SW480 (cell line): Measurements from ENCODE around the gene LDLRAD4.

Experiments used
- DNase-seq: peaks from one replicate; pipeline ENCODE4 v3.0.0-alpha.2; 2016; ENCODE audit warnings: low spot score

LDLRAD4 gene

DNA sequence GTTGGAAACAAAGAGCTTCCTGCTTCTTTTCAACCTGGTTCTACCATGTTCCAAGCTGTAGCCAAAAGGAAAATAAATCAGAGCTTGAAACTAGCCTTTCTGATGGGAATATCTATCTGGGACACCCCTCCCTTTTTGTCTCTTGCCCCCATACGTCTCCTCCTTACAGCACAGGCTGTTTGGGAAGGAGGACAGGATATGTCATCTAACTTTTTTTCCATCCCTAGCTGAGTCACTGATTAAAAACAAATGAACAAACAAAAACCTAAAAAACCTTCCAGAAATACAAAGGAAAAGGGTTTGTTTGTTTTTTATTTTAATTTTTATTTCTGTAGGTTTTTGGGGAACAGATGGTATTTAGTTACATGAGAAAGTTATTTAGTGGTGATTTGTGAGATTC is 356.2 kb downstream of the LDLRAD4 start:
- DNase-seq: no peak

DNA sequence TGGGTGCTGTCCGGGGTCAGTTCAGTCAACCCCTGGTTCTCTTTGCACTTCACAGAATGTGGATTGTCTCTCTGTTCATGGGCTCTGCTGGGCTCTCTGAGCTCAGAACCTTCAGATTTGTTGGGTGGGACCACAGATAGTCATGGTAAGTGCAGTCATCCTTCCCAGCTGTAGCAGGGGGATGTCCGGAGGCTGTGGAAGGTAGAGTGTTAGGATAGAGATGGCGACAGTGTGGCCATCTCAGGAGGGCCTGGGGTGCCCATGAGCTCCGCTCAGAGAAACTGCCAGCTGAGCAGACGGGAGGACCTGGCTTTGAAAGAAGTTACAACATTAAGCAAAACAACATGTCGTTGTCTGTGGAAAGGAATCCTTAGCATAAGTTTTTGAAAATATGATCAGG is 358.0 kb downstream of the LDLRAD4 start:
- no peak for DNase-seq

DNA sequence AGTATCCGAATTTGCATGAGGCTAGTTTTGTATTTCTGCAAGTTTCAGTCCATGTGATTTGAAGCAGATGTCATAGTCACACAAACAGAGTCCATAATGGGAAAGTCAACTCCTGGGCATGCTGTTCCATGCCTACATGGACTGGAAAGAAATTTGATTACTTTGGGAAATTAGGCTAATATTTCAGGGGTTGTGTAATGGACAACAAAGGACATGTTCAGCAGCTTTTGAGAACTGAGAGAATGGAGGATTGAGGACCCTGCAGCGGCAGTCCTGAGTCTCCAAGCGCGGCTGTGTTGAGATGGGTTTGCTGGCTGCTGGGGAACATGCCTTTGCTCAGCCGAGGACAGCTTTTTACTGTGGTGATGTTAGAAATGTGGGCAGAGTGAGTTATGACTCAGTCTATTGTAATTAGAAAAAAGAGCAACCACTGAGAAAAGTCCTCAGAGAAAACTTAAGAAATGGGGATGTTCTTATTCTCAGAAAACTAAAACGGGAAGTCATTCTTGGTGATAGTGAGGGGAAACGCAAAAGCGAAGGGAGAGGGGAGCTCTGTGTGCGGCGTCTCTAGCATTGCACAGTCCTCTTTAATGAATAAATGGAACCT is 358.6 kb downstream of the LDLRAD4 start:
- no peak for DNase-seq

DNA sequence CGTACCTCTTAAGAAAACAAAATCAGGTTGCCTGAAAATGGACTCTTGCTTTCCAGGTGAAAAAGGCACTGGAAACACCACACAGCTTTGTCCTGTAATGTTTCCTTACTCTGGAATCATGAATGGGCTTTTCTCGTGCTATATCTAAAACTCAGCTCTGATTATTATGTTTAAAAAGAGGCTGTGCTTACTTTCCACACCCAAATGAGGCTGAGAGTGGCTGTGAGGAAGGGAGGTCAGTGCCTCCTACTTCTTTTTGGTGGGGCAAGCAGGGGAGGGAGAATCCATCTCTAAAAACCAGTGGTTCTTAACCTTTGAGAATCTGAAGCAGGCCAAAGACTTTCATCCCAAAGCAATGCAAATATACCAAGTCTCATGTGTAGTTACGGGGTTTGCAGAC is 359.2 kb downstream of the LDLRAD4 start:
- no peak for DNase-seq

DNA sequence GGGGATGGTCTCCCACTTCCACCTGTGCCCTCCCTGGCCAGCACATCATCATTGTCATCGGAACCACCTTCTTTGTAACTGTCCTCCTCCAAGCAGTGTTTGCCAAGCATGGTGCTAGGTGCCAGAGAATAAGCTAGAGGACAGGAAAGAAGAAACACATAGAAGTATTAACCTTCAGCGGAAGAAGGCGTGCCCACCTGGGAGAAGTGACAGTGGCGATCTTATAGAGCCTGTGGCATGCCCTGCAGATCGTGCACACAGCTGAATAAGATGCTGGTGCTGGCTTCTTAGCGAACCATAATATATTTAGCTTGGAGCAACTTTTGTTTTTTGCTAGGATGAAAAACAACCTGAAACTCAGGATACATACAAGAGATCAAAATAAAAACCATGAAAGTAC is 359.8 kb downstream of the LDLRAD4 start:
- no peak for DNase-seq

DNA sequence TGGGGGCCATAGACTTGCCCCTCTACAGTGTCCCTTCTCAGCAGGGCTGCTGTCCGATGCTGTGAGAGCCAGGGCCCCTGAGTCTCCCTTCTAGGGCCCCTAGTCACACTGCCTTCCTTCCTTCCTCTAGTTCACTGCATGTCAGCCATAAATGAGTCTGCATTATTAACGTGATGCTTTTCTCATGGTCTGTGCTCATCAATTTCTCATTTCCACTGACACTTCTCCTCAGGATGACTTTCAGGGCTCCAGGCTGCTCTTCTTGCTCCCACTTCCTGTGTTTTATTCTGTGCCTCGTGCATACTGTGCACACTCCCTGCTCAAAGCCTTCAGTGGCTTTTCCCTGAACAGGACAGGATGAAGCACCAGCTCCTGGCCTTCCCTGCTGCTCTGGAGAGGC is 361.3 kb downstream of the LDLRAD4 start:
- no peak for DNase-seq

DNA sequence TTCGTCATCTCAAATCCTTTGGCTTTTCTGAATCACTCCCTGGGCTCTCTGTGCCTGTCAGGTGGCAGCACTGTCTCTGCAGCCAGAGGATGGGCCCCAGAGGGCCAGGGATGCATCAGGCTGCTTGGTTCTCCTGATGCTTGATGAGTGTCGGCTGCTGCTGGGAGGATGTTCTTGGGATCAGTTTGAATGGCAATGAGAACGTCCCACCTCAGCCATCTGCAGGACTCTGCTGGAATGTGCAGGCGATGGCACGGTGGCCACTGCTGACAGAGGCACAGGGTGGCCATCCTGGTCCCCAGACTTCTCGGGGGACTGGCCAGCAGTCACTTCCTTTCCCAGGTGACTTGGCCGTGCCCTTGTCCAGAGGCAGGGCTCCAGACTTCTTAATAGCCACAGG is 361.8 kb downstream of the LDLRAD4 start:
- DNase-seq: no peak

DNA sequence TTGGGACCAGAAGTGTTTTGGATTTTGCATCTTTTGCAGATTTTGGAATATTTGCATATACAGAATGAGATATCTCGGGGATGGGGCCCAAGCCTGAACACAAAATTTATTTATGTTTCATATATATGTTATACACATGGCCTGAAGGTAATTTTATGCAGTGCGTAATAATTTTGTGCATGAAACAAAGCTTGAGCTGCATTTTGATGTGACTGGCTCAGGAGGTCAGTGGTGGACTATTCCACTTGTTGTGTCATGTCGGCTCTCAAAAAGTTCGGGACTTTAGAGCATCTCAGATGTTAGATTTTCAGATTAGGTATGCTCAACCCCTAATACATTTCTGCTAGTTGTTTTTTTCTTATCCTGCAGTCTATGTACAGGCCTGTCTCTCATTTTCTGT is 362.4 kb downstream of the LDLRAD4 start:
- DNase-seq: no peak

DNA sequence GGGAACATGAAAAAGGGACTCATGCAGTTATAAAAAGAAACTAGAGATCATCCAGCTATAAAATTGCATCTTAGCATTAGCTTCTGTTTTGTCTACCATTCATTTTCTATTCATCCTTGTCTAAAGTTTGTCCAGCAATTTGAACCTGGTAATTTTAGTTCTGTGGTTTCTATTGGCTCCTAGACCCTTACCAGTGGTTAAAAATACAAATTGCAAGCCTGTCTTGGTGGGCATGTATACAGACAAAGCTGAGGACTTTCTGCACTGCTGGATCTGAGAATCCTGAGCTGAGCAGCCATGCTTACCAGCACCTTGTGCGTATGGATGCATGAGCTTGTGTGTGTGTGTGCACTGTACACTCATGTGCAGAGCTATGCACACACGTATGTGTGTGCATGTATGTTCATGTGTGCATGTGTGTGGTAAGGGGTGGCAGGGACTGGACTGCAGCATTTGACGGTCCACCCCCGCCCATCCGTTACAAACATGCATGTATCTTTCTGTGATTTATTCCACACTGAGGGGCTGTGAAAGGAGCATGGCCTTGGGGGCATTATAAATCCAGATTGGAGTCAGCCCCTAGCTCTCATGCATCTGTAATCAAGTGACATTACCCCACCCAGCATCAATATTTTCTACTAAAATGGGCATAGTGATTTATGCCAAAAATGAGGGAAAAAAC is 363.1 kb downstream of the LDLRAD4 start:
- no peak for DNase-seq

DNA sequence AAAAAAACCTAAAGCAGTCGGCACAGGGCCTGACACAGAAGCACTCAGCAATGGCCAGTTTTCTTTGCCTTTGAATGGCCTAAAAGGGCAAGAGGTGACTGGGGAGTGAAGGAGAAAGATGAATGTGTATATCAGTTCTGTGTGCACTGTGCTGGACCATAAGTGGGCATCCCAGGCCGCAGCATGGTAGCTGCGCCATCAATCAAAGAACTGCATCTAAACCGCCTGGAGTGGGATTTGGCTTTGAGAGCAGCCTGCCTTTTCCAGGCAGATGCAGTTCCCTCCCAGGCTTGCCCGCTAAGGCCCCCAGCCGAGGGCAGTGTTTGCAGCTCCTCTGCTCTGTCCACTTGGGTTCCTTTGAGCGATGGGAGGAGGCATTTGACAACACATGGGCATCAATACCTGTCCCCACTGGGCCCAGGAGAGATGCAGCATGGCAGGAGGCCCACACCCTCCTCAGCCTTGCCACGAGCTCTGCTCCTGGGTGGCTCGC is 363.7 kb downstream of the LDLRAD4 start:
- DNase-seq: no peak

DNA sequence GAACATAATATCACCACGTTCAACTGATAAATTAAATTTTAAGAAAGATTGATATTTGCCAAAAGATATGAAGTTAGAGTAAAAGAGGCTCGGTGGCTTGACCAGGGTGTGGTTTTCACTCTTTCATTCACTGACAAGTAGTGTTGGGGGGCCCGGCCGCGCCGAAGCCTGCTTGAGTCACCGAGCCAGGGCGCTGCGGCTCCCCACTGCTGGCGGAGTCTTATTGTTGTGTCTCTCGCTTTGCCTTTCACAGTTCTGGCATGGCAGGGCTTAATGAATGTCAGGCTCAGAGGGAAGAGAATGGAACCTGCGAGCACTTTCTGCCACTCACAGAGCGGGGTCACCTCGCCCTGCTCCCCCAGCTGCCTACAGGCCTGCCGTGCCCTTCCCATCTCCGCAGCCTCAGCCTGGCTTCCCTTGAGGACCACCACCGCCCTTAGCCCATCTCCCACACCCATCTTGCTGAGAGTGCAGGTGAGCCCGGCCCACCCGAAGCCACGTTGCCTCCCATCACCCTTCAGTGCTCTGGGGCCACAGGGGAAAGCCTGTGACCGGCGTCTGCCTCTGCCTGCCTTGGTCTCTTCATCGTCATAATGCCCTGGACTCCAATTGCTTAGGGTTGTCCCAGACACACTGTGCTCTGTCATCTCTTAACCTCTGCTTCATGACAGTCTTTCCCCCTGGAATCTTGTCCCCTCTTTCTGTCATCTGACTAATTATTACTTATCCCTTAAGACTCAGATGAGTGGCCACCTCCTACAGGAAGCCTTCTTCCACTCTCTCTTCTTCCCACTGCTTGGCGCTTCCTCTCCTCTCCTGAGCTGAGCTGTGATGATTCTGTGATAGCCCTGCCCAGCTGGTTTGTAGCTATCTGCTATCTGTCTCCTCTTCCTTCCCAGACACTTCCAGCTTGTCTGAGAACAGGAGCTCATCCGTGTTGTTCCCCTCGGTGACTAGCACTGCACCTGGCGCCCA is 365.3 kb downstream of the LDLRAD4 start:
- no peak for DNase-seq

DNA sequence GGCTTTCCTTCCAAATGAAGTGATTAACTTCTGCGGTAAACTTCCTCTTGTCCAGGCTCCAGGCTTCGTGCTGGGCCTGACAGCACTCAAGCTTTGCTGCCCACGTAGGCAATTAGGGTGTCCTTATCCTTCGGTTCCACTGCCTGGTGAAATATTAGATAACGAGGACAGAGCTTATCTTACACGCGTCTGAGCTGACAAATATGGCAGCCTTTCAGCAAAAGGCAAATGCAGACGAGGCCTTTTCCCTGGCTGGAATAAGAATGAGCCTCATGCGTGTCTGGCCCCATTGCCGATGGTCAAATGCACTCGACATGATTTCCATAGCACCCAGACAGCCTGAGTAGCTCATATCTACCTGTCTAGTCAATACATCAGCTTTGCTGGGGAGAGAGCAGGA is 366.3 kb downstream of the LDLRAD4 start:
- DNase-seq: no peak

DNA sequence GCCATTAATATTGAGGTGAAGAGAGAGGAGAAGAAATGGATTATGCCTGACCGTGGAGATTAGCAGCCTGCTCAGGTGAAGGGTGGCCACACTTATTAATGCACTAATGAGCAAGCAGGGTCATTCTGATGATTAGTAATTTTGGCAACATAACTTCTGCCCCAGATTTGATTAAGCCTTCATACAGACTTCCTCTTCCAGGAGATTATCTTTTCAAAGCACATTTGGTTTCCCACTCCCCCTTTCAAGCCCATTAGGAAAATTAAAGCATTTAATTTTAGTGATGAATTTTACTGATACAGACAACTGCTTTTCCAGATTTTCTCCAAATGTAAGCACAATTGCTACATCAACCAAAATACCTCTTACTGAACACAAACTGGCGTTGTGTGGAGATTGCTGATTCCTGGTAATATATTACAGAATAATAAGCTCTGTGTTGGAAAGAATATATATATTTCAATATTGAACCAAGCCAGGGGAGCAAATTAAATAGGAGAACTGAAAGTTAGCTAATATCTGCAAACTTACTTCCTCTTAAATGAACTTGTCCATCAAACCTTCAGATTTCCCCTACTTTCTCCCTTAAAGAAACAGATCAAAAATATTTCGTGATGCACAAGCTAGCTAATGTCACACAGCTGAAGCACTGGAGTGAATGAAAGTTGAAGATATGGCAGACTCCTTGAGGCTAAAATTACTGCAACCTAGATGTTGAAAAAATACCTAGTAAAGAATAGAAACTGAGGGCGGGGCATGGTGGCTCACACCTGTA is 367.0 kb downstream of the LDLRAD4 start:
- DNase-seq: no peak

DNA sequence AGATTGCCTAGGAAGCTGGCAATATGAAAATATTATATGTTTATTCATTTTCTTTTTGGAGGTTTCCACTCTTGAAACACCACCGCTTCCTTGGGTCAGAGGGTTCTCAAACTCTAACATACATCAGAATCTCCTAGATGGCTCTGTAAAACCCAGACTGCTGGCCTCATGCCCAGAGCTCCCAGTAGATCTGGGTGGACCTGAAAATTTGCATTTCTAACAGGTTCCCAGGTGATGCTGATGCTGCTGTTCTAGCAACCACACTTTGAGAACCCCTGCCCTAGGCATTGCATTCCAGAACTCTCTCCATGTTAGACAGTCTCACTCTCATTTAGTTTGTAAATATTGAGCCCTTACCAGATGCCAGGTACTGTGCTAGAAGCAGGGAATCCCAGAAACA is 368.4 kb downstream of the LDLRAD4 start:
- DNase-seq: no peak

DNA sequence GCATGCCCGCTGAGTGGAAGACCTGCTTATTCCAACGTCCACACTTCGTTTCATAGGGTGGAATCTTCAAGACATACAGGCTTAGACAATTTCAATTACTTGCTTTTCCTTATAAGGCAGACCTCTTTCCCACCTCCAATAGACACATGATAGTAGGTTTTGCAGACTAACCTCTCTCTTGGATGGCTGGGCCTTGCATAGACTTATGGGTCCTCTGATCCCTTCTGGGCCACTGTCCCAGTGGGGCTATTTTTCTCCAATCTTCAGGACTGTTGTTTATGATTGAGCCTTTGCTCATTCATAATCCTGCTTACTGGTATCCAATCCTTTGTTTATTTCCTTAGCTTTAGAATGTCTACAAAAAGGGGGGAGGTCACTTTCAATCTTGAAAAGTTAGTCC is 368.9 kb downstream of the LDLRAD4 start:
- DNase-seq: no peak

DNA sequence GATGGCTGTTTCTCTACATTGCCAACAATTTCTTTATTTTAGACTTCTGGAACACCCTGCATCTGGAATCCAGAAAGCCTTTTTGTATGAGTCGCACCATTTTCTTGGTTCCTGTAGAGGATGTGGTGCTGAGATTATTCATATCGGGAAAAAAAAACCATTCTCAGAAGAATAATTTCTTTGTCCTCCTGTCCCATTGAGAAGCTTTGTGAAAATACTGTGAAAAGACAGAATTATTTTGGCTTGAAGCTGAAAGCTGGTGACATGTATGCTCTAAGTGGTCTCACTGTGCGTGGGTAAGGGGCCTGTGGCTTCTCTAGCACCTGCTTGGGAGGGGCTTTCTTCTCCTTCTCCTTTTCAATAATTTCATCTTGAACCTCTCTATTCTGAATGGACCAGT is 369.4 kb downstream of the LDLRAD4 start:
- no peak for DNase-seq

DNA sequence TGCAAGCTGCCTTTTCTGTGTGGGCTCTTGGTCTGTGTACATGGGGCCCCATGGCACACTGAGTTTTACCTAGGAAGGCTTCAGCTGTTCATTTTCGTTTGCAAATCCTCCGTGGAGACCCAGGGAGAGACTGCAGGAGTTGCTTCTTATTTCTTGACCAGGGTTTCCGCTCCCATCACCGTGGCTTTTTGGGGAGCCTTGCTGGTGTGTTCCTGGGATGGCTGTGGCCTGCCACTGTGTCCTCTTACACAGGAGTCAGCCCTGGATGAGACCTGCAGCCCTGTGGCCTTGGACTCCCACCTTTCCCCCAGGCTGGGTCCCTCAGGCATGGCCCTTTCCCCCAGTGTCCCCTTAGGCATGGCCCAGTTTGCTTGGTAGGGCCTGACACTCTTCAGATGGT is 370.8 kb downstream of the LDLRAD4 start:
- DNase-seq: no peak

DNA sequence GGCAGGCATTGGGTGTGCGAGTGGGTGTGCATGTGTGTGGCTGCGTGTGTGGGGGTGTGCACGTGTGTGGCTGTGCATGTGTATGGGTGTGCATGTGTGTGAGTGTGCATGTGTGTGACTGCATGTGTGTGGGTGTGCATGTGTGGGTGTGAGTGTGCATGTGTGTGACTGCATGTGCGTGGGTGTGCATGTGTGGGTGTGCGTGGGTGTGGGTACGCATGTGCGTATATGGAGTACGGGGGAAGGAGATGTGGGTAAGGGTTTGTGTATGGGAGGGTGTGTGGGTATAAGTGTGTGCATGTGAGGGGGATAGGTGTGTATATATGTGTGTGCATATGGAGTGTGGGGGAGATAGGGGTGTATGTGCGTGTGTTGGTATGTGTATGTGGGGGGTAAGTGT is 371.4 kb downstream of the LDLRAD4 start:
- DNase-seq: no peak

DNA sequence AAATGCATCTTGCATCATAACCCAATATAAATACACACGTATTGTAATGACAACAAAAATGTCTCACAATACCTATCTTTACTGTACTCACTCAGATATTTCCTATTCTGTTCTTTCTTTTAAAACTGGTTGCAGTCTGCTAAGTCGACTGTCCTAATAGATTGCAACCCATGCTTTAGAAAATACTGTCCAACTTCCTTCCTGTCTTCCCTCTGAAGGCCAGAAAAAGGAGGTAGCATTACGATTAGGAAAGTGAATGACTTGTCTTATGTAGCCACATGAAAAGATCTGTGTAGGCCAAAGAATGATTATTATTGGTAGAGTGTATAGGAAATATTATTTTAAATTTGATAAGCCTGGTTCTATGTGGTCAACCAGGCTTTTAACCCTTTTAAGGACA is 373.7 kb downstream of the LDLRAD4 start:
- DNase-seq: no peak

DNA sequence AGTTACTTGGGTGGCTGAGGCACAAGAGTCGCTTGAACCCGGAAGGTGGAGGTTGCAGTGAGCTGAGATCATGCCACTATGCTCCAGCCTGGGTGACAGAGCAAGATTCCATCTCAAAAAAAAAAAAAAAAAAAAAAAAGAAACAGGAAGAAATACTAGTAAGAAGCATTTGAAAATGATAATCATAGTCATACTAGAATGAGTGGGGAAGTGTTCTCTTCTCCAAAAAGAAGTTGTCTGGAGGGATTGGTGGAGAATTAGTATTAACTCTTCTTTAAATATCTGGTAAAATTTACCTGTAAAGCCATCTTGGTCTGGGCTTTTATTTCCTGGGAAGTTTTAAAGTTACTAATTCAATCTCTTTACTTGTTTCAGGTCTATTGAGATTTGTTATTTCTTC is 376.0 kb downstream of the LDLRAD4 start:
- no peak for DNase-seq

DNA sequence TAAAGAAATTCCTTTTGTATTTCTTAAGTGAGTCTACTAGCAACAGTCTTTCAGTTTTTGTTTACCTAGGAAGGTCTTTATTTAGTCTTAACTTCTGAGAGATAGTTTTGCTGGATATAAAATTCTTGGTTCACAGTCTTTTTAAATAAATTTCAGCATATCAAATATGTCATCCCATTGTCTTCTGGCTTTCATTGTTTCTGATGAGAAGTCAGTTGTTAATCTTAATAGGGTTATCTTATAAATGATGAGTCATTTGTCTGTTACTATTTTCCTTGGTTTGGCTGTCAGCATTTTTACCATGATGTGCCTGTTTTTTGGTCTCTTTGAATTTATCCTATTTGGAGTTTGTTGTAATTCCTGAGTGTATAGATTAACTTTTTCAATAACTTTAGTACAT is 378.5 kb downstream of the LDLRAD4 start:
- peak; percentile 7 for DNase-seq

DNA sequence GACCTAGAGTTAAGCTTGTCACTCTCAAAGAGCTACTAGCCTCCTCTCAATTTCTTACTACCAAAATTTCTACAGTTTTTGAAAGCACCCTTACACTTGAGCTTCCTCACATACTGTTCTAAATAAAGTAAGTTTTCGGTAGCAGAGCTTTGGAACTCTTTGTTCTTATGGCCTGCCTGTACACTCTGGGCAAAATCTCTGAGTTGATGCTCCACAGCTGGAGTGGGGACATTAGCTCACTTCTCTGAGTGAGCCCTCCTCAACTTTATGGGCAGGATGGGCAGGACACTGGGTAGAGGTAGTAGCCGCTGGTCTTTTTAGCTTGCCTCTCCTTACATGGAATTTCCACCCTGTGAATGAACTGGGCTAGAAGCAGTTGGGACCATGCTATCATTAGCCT is 380.0 kb downstream of the LDLRAD4 start:
- no peak for DNase-seq
